NK-92 (cell line): ENCODE measurements around the gene GRB14.

Source experiments
- DNase-seq: peaks from one replicate; lab custom pipeline; 2025; ENCODE audit not compliant: unreplicated experiment; lab: John Stamatoyannopoulos, UW

The GRB14 gene

DNA sequence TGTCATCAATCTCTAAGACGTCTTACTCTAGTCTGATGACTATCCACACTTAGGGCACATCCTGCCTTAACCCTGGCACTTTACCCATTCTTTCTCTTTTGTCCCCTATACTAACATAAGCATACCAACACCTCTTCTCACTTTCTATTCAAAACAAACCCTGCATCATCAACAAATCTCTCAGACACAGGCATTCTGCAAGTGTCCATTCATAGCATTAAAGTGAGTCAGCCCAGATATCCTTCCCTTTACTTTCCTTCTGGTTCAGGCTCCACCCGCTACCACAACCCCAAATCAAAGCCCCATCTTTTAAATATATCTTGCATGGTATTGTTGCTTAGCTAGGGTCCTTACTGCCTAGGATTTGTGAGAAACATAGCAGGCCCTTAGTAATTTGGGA, 3.8 kb downstream of the GRB14 start:
- no peak for DNase-seq

- no peak for DNase-seq
Measured at GRCh38 chr2:164613321-164613982, 7.8 kb downstream of the GRB14 start.

DNA sequence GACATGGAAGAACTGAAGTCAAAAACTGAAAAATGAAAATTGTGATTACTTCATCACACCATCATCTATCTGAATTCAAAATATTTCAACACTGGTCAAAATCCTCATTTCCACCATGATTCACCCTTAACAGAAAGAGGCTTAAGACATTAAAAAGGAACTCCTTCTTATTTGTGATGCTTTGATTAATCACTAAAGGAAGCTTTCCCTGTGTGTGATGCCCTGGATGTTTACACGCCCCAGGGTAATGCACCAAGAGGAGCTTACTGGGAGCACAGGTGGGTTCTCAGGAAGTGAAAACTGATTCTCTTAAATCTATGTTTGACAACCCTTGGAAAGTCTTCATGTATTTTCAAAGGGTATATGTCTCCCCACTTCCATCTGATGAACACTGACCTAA, 11.5 kb downstream of the GRB14 start:
- no peak for DNase-seq

- DNase-seq = no peak
Measured at GRCh38 chr2:164606557-164606956, 14.7 kb downstream of the GRB14 start.

DNA sequence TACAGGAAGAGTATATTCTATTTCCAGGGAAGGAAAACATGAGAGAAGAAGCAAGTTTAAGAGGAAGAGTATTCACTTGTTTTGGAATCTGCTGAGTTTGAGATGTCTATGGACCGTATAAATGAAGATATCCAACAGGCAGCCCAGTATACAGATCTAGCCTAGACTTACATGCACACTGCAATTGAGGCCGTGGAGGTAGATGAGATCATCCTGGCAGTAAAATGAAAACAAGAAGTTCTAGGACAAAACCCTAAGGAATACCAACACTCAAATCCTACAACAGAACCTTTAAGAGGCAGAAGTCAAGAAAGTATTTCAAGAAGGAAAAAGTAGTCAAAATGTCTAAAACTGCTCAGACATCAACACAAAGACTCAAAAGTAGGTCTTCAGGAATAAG, 16.0 kb downstream of the GRB14 start:
- no peak for DNase-seq

DNA sequence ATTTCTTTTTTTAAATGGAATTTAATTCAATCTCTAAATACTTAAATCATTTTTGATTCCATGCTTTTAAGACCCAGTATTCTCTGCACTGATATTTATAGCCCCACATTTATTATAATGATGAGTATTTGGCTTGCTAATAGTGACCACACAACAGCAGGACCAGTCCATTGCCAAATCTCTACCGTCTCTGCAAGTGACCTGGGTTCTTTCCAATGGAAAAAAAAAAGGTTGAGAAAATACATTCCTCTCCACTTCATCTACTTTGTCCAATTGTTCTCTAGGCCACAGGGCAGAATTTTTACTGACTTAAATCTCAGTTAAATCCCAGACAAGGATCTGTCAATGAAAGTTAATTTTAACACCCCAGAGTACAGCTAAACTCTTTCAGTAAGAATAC, 20.5 kb downstream of the GRB14 start:
- no peak for DNase-seq

GRCh38 chr2:164599954-164600589, 21.2 kb downstream of the GRB14 start:
- no peak for DNase-seq

GRCh38 chr2:164597983-164598382, 23.3 kb downstream of the GRB14 start:
- DNase-seq = no peak

- no peak for DNase-seq
Measured at GRCh38 chr2:164595031-164595430, 26.3 kb downstream of the GRB14 start.

- no peak for DNase-seq
Measured at GRCh38 chr2:164593959-164594358, 27.3 kb downstream of the GRB14 start.

GRCh38 chr2:164593541-164593940, 27.7 kb downstream of the GRB14 start:
- DNase-seq = no peak

- DNase-seq = no peak
Measured at GRCh38 chr2:164589522-164589921, 31.8 kb downstream of the GRB14 start.

- DNase-seq = no peak
Measured at GRCh38 chr2:164581050-164581449, 40.2 kb downstream of the GRB14 start.

- no peak for DNase-seq
Measured at GRCh38 chr2:164574931-164575330, 46.4 kb downstream of the GRB14 start.

DNA sequence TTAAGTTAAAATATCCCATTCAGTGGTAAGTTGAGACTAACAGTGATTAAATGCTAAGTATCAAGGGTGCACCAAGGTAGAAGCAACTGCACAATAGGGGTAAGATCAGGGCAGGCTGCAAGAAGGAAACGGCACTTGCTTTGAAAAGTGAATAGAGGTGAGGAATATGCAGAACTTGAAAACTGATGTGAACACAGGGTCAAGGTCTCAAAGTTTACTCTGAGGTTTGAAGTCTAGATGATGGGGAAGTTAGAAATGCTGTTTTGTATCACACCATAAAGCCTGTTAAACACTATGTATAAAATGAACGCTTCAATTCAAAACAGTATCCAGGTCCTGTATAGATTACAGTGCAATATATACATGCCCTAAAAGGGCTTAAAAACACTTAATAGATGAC, 50.8 kb downstream of the GRB14 start:
- DNase-seq = no peak

DNA sequence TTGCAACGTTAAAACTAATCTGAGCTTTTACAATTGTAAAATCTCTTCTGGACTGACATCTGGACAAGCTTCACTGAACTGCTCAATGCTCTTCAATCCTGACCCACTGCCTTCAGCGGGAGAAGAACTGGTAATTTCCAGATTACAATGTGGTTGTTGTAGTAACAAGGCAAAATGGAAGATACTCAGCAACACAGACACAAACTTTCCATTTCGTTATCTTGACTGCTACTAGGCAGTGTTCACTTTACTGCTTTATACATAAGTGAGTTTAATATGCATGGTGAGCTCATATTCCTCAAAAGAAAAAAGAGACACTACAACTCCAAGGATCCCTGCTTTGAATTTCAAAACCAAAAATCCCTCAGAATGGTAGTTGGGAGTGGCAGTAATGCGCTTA, 51.9 kb downstream of the GRB14 start:
- DNase-seq = no peak

GRCh38 chr2:164568317-164568716, 53.0 kb downstream of the GRB14 start:
- DNase-seq = no peak

DNA sequence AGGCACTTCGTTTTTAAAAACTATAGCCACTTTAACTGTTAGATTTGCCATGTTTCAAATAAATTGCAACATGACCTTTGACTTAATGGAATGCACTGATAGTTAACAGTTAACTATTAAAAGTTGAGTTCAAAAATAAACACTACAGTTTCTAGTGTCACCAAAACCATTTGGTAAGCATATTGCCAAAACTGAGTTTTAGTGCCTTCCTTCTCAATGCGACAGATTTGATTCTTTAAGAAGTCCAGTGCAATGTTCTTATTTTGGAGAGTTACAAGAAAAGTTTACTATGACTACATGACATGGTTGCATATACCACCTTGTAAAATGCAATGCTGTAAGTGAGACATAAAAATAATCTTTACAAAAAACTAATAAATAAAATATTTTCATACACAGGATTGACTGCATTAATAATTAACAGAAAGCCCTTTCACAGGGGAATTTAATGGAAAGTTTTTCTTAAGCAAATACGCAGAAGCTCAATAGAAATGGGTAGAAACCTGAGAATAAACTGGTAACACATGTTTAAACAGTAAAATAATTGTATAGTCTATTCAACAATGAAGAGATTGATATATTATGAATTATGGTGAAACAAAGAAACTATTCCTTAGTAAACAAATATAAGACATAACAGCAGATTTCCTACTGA, 53.8 kb downstream of the GRB14 start:
- DNase-seq = no peak

GRCh38 chr2:164565359-164565758, 55.9 kb downstream of the GRB14 start:
- no peak for DNase-seq

DNA sequence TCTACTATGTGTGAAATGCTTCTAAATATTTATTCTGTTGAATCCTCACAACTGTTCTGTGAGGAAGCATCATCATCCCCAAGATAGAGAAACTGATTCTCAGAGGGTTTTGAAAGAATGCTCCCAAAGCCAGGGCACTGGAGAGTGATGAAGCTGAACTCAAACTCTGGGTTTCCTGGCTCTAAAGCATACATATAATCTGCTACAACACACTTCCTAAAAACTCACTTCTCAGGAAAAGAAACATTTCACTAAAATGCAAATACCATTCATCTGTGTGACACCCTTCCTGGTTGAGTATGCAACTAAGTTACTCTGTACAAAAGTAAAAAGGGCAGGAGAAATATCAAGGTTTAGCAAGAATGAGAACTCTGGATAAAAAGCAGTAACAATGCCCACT, 58.6 kb downstream of the GRB14 start:
- no peak for DNase-seq

- DNase-seq = no peak
Measured at GRCh38 chr2:164561991-164562390, 59.3 kb downstream of the GRB14 start.

DNA sequence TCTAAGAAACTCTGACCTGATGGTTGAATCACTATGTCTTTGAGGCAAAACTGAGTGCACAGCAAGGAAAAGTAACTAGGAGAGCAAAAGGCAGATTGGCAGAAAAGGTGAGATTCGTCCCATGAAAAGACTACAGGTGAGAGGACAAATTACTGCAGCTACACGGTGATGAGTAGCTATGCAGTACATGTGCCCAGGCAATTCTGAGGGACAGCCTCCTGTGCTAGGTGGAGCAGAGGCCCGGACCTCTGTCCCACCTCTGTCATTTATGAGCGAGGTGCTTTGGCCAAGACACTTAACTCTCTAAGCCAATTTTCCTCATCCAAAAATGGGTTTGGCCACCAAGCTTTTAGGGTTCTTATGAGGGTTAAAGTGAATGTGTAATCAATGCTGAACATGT, 59.9 kb downstream of the GRB14 start:
- DNase-seq = no peak

- no peak for DNase-seq
Measured at GRCh38 chr2:164560902-164561301, 60.4 kb downstream of the GRB14 start.
